Measurements from ENCODE around the gene CPXM2.

The CPXM2 gene

GRCh38 chr10:123777881-123778280, 113.7 kb downstream of the CPXM2 start:
- no peak for DNase-seq

GRCh38 chr10:123774132-123774742, 117.4 kb downstream of the CPXM2 start:
- no peak for DNase-seq

- no peak for DNase-seq
Measured at GRCh38 chr10:123772645-123773508, 118.7 kb downstream of the CPXM2 start.

GRCh38 chr10:123771877-123772644, 119.5 kb downstream of the CPXM2 start:
- no peak for DNase-seq

- no peak for DNase-seq
Measured at GRCh38 chr10:123769647-123770046, 122.0 kb downstream of the CPXM2 start.

GRCh38 chr10:123766761-123767160, 124.8 kb downstream of the CPXM2 start:
- DNase-seq: no peak

GRCh38 chr10:123766012-123766411, 125.6 kb downstream of the CPXM2 start:
- no peak for DNase-seq

- DNase-seq: no peak
Measured at GRCh38 chr10:123761666-123762230, 129.9 kb downstream of the CPXM2 start.

GRCh38 chr10:123761038-123761428, 130.6 kb downstream of the CPXM2 start:
- DNase-seq: no peak

GRCh38 chr10:123760356-123761037, 131.1 kb downstream of the CPXM2 start:
- DNase-seq: no peak

GRCh38 chr10:123759501-123760031, 132.0 kb downstream of the CPXM2 start:
- DNase-seq: peak in 1 of 58 donors; percentile 8

- no peak for DNase-seq
Measured at GRCh38 chr10:123759041-123759440, 132.6 kb downstream of the CPXM2 start.

GRCh38 chr10:123757853-123758252, 133.8 kb downstream of the CPXM2 start:
- DNase-seq: no peak

GRCh38 chr10:123755061-123755460, 136.5 kb downstream of the CPXM2 start:
- no peak for DNase-seq

- no peak for DNase-seq
Measured at GRCh38 chr10:123754123-123754522, 137.5 kb downstream of the CPXM2 start.

- no peak for DNase-seq
Measured at GRCh38 chr10:123751342-123752134, 140.1 kb downstream of the CPXM2 start.

- DNase-seq: no peak
Measured at GRCh38 chr10:123750901-123751300, 140.7 kb downstream of the CPXM2 start.

GRCh38 chr10:123748711-123749110, 142.9 kb downstream of the CPXM2 start:
- no peak for DNase-seq

- no peak for DNase-seq
Measured at GRCh38 chr10:123747426-123747825, 144.2 kb downstream of the CPXM2 start.

- no peak for DNase-seq
Measured at GRCh38 chr10:123746942-123747341, 144.7 kb downstream of the CPXM2 start.

All from anterior cingulate cortex (tissue), 58 donors.